GM12874 (cell line): Measurements from ENCODE around the gene KCNJ1.

Experiments used
- CTCF ChIP-seq: IDR thresholded peaks from 2 replicates; pipeline ENCODE4 v1.5.1; 2011; ENCODE audit warnings: low read depth, mild to moderate bottlenecking, control low read depth, low read length, moderate library complexity; ENCODE audit not compliant: insufficient read depth

Gene KCNJ1

DNA sequence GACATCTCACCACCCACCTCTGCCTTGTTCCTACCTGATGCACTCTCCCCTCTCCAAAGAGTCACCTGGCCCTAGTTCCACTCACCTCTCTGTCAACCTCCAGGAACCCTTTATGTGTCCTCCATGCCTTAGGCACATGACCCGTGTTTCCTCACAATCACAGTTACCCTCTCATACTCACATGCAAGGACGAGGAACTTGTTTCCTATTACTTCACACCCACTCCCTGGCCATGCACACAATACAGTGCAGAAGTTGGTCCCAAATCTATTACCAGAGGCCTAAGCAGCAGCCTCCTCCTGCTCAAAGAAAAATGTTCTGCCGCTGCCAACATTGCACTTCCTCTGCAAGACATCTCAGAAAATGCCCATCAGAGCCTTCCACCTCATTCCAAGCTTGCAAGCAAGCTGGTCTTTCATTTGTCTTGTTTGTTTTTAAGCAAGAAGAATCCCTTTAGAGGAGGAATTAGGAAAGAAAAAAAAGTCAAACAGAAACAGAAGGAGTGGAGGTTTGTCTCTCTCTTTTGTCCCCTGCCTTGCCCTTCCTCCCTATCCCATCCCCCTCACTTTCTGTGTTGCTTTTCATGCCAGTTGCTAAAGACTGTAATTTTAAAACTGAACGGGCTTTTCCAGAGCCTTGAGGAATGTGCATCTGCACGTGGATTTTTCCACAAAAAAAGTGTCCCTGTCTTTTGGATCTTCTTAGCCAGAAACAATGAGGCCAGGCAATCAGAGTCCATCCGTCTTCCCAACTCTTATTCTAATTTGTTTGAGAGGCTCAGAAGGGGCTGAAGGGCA, 63.4 kb downstream of the KCNJ1 start:
- TF ChIP-seq CTCF, result no peak

- TF ChIP-seq CTCF, result no peak
Measured at GRCh38 chr11:128803011-128803410, 64.1 kb downstream of the KCNJ1 start.

DNA sequence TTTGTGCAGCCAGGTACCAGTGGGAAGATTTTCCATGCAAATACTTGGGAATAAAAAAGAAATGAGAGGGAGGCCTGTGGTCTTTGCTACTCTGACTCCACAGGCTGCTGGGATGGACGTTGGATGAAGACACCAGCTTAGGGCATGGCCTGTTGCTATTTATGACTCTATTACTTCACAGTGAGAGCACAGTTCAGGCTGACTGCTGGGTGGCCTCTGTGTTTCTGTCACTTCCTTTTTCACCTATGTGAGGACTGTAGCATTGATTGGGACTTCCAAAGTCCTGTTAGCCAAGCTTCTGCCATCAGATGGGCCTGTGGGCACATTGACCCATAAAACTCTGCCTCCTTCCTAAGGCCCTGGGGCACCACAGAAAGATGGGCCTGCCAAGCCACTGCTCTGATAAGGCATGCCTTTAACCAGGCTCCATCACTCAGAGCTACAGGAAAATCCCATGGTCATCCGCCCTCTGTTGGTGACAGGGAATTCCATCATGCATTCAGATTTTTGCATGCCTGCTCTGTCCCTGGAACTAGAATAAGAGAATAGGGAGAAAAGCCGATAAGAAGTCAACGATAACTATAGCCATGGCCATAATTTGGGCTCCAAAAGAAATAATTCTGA, 64.6 kb downstream of the KCNJ1 start:
- 0 out of 2 replicates have a peak, but pooled peaks have one; percentile 2 for TF ChIP-seq CTCF

GRCh38 chr11:128800871-128801417, 66.2 kb downstream of the KCNJ1 start:
- TF ChIP-seq CTCF, result no peak

- TF ChIP-seq CTCF, result no peak
Measured at GRCh38 chr11:128796270-128796669, 70.8 kb downstream of the KCNJ1 start.

GRCh38 chr11:128790196-128790595, 76.9 kb downstream of the KCNJ1 start:
- no peak for TF ChIP-seq CTCF

DNA sequence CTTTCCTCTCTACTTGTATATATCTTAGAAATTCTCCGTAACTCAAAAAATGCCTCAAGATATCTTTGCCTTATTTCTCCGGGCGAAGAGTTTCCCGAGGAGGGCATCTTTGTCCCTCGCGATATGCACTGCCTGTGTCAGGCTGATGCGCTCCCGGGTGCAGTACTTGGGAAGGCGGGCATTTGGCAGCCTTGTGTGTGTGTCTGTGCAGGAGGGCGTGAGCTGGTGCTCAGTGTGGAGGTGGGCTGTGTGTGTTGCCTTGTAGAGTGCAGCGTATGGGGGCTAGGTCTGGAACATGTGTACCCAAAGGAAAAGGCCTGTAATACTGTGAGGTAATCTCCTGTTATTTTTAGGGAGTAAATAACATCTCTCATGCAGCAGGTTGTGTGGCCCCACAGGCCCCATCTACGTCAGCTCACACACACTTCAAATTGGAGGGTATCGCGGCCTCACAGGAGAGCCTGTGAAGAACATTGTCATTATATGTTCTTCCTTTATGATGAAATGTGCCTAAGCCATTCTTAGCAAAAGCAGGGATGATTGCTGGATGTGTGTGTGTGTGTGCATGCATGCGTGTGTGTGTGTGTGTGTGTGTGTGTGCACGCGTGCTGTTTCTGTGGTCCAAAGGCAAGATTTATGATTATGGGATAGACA, 77.5 kb downstream of the KCNJ1 start:
- no peak for TF ChIP-seq CTCF
